GM10248 (cell line): Measurements from ENCODE around the gene HSPA4L.

ENCODE experiments used
- CTCF ChIA-PET: fragments of 300-600 bp; sonication (Branson Sonifier 250); formaldehyde crosslinking; extraction: SDS; loops from one replicate; lab custom pipeline; 2021; ENCODE audit warnings: antibody characterized with exemption; lab: Yijun Ruan, JAX
- POLR2A ChIA-PET: fragments of 350-650 bp; sonication (Branson Sonifier 250); formaldehyde crosslinking; extraction: SDS; loops from one replicate; lab custom pipeline; 2020; ENCODE audit warnings: antibody characterized with exemption; lab: Yijun Ruan, JAX
- DNase-seq: peaks from one replicate; pipeline ENCODE4 v3.0.0; 2012; ENCODE audit errors: extremely low spot score
- CTCF ChIP-seq: IDR thresholded peaks from 2 replicates; pipeline ENCODE4 v1.5.1; 2012; ENCODE audit warnings: mild to moderate bottlenecking, low read depth; ENCODE audit errors: extremely low read depth, missing control alignments, control extremely low read depth

Gene HSPA4L

GRCh38 chr4:127852661-127853060, 70.5 kb downstream of the HSPA4L start:
- ChIA-PET POLR2A (no interaction called here), CTCF (no interaction called here)
- TF ChIP-seq CTCF = no peak
- no peak for DNase-seq

GRCh38 chr4:127856196-127856812, 74.2 kb downstream of the HSPA4L start:
- POLR2A ChIA-PET = no interaction called here
- no peak for TF ChIP-seq CTCF
- CTCF ChIA-PET = interaction anchor here (1.1 to 1.5 kb wide), 2 partner anchors 10 to 23 kb away, joined by 3 to 4 read pairs; no protein-coding TSS in a partner anchor
- DNase-seq = no peak

GRCh38 chr4:127856813-127857447, 74.8 kb downstream of the HSPA4L start:
- TF ChIP-seq CTCF = no peak
- POLR2A ChIA-PET = interaction anchor here (1.0 kb wide), 1 partner anchor 108 kb away, joined by 3 read pairs; the partner anchor contains the start of gene ABHD18
- CTCF ChIA-PET = interaction anchor here (1.1 to 1.5 kb wide), 2 partner anchors 9 to 24 kb away, joined by 3 to 4 read pairs; no protein-coding TSS in a partner anchor
- DNase-seq = peak; percentile 51

DNA sequence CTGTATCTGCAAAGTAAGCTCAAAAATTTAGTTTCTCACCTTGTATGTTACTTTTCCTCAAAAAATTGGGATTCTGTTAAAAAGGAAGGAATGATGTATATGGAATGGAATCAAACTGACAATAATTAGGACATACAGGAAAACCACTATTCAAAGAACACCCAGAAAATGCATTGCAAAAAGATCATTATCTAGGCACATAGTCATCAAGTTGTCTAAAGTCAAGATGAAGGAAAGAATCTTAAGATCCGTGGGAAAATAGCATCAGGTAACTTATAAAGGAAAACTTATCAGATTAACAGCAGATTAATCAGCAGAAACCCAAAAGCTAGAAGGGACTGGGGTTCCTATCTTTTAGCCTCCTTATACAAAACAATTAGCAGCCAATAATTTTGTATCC, 75.5 kb downstream of the HSPA4L start:
- CTCF ChIA-PET = no interaction called here
- POLR2A ChIA-PET = interaction anchor here (1.0 kb wide), 1 partner anchor 108 kb away, joined by 3 read pairs; the partner anchor contains the start of gene ABHD18
- DNase-seq = no peak
- no peak for TF ChIP-seq CTCF

DNA sequence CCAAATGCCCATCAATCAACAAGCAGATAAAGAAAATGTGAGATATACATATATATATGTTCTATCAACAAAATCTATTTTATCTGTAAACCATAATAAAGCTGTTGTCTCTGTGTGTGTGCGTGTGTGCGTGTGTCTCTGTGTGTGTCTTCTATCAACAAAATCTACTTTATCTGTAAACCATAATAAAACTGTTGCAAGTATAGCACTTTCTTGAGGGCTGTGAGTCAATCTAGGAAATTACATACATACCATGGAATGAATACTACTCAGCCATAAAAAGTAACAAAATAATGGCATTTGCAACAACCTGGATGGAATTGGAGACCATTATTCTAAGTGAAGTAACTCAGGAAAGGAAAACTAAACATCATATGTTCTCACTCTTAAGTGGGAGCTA, 86.1 kb downstream of the HSPA4L start:
- no peak for TF ChIP-seq CTCF
- no peak for DNase-seq
- ChIA-PET POLR2A (no interaction called here), CTCF (no interaction called here)

DNA sequence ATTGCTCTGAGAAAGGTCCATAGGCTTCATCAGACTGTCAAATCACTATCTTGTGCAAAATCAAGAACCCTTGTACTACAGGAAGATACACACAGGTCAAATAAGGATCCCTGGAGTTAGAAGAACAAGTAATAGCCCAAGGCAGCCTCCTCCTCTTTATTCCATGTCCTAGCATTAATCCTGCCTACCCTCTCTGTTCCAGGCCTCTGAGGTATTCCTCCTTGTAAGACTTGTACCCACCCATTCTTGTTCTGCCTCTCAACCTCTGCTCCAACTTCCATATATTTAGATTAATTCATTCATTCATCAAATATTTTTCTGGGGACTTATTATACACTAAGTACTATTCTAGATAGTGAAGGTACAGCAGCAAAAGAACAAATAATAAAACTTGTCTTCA, 88.2 kb downstream of the HSPA4L start:
- CTCF ChIA-PET = no interaction called here
- DNase-seq = no peak
- POLR2A ChIA-PET = interaction anchor here (1.0 kb wide), 1 partner anchor 11 kb away, joined by 3 read pairs; the partner anchor contains the start of gene PLK4
- no peak for TF ChIP-seq CTCF
